ENCODE measurements around the gene ARFIP2. TPM values are rescaled to one million over a fixed set of nuclear protein-coding genes. Genes with fewer than 3 reads are reported as not detected.

The ARFIP2 gene
- total and polyA plus RNA-seq, 2 of the 8 experiments (the other 6 are each of a cell fraction or from before 2014, with no cell fraction given), result 48.3 to 48.7 TPM

- no peak overlapping the region for H2BK15ac ChIP-seq (ENCODE audit: low read length)
- H2BK120ac ChIP-seq (replicated peaks; ENCODE audit: low read depth, low read length), result no peak overlapping the region
- no peak overlapping the region for H4K5ac ChIP-seq (ENCODE audit: insufficient read length, low read depth, low read length)
- no peak overlapping the region for H3K4me2 ChIP-seq (ENCODE audit: insufficient read depth in 1 of 2, low read depth in 2 of 2, low read length in 2 of 2)
- WGBS, 2 experiments (ENCODE audit: extremely low coverage in 1 of 2, insufficient coverage in 1 of 2, insufficient read length in 1 of 2, insufficient replicate concordance in 2 of 2, low coverage in 1 of 2, low lambda C conversion rate in 2 of 2, missing lambda C conversion rate in 1 of 2), result 57% methylated on average over 2 of the region's 2 CpGs; no CpG with 5 or more reads in 1 of the 2 experiments
- H3K4me3 ChIP-seq (ENCODE audit: extremely low read depth in 1 of 4, insufficient read depth in 2 of 4, low read depth in 3 of 4, low read length in 4 of 4), result no peak overlapping the region
- H3K9ac ChIP-seq (replicated peaks in 1 of 4; ENCODE audit: extremely low read depth in 1 of 4, low read depth in 3 of 4, low read length in 3 of 4), result no peak overlapping the region
- no peak overlapping the region for H4K91ac ChIP-seq (replicated peaks; ENCODE audit: insufficient read length, low read length)
- no peak overlapping the region for H3K14ac ChIP-seq (ENCODE audit: insufficient read length)
- H3K36me3 ChIP-seq (ENCODE audit: control insufficient read depth in 2 of 4, insufficient read depth in 4 of 4, low read length in 3 of 4), result peaks cover 0 to 4% (median 2%) of the 10 kb centered on the region in 4 experiments; a peak in 5 of 8 replicates
- H4K20me1 ChIP-seq (replicated peaks in 1 of 2; ENCODE audit: control insufficient read depth in 1 of 2, insufficient read depth in 2 of 2, low read length in 2 of 2), result no peaks in the 10 kb centered on the region
- H3K4me1 ChIP-seq (replicated peaks in 1 of 4; ENCODE audit: control insufficient read depth in 3 of 4, insufficient read depth in 4 of 4, low read length in 3 of 4), result no peaks in the 10 kb centered on the region
- no peak overlapping the region for H3K4ac ChIP-seq (replicated peaks; ENCODE audit: insufficient read length, low read depth, low read length)
- peak; percentile 62 for FAIRE-seq
- no peaks in the 10 kb centered on the region for H3K79me1 ChIP-seq (ENCODE audit: low read depth, low read length)
- H2BK5ac ChIP-seq (ENCODE audit: low read depth, low read length), result no peak overlapping the region
- ChIA-PET POLR2A (ENCODE audit: partially characterized antibody) (interaction anchor here (0.8 kb wide), 1 partner anchor 10 kb away, joined by 3 read pairs; no protein-coding TSS in a partner anchor), CTCF (ENCODE audit: partially characterized antibody) (interaction anchor here (0.7 to 6.8 kb wide), 44 partner anchors 7 to 166 kb away, joined by 3 to 107 read pairs (median 4); partner anchors contain the start of genes ARFIP2, DNHD1, HPX and SMPD1)
- no peak overlapping the region for H3K27ac ChIP-seq (ENCODE audit: low read depth, low read length)
- no peak overlapping the region for H2AK5ac ChIP-seq (ENCODE audit: low read depth, low read length)
- H4K8ac ChIP-seq (ENCODE audit: extremely low read depth, insufficient read depth, low read length), result no peak overlapping the region
- no peak overlapping the region for H2BK20ac ChIP-seq (ENCODE audit: low read length)
- no peak overlapping the region for H2BK12ac ChIP-seq (ENCODE audit: low read depth, low read length)
- TF ChIP-seq RXRA (IDR thresholded peaks at IDR 0.05; ENCODE audit: insufficient read depth, low read depth, low read length) (no peak), SIN3A (conservative IDR thresholded peaks at IDR 0.05 in 1 of 2, IDR thresholded peaks at IDR 0.05 in 1 of 2; ENCODE audit: low read depth in 1 of 2, low read length in 2 of 2) (0 out of 4 replicates have a peak, but pooled peaks of 1 of the 2 experiments have one; percentile 14), JUN (IDR thresholded peaks at IDR 0.05; ENCODE audit: low read depth, low read length) (no peak), YY1 (IDR thresholded peaks at IDR 0.05; ENCODE audit: low read depth, low read length) (peak; percentile 73; the same call in 1 of the 2 replicates), CTCF (IDR thresholded peaks at IDR 0.05; ENCODE audit: control extremely low read depth in 1 of 3, insufficient read depth in 1 of 3, low read depth in 1 of 3, low read length in 3 of 3) (peak in 2 of 3 experiments; percentile 46 to 86; a peak in 2 of 4 replicates), ASH2L (IDR thresholded peaks at IDR 0.05; ENCODE audit: low read length) (no peak), RAD21 (IDR thresholded peaks at IDR 0.05 in 1 of 2, conservative IDR thresholded peaks at IDR 0.05 in 1 of 2; ENCODE audit: low read depth in 2 of 2, low read length in 2 of 2) (peak; percentile 51 to 63), SP4 (IDR thresholded peaks at IDR 0.05; ENCODE audit: low read length) (no peak)
- no peaks in the 10 kb centered on the region for H3K23me2 ChIP-seq (ENCODE audit: low read depth, low read length)
- H3K56ac ChIP-seq (replicated peaks; ENCODE audit: insufficient read length, low read depth, low read length), result no peak overlapping the region
- DNase-seq (ENCODE audit: low read depth in 1 of 2, low spot score in 2 of 2), result no peak
- H2AFZ ChIP-seq (ENCODE audit: low read length), result no peak overlapping the region
- no peaks in the 10 kb centered on the region for H3K27me3 ChIP-seq (replicated peaks in 1 of 4; ENCODE audit: control insufficient read depth in 3 of 4, extremely low read depth in 1 of 4, insufficient read depth in 3 of 4, low read length in 3 of 4)
- no peak overlapping the region for H3K18ac ChIP-seq (ENCODE audit: extremely low read depth, low read length)
- no peaks in the 10 kb centered on the region for H3K9me3 ChIP-seq (ENCODE audit: insufficient read depth in 2 of 2, low read depth in 1 of 2, low read length in 1 of 2)
- H3K23ac ChIP-seq (ENCODE audit: insufficient read length), result no peak overlapping the region
- no peaks in the 10 kb centered on the region for H3K79me2 ChIP-seq (ENCODE audit: control insufficient read depth in 1 of 2, insufficient read depth in 2 of 2, low read length in 2 of 2)
These were observed 24.6 kb upstream of the ARFIP2 start for GRCh38 chr11:6505577-6506240.
